ENCODE results near the gene RFPL1.

The RFPL1 gene

GRCh38 chr22:29443861-29444792, 5.7 kb downstream of the RFPL1 start:
- no peak for DNase-seq

- no peak for DNase-seq
Observed at GRCh38 chr22:29445508-29445907, 7.1 kb downstream of the RFPL1 start.

- DNase-seq = no peak
Observed at GRCh38 chr22:29447906-29448305, 9.5 kb downstream of the RFPL1 start.

- no peak for DNase-seq
Observed at GRCh38 chr22:29449296-29449875, 11.0 kb downstream of the RFPL1 start.

GRCh38 chr22:29450222-29450621, 11.8 kb downstream of the RFPL1 start:
- no peak for DNase-seq

GRCh38 chr22:29451863-29452262, 13.5 kb downstream of the RFPL1 start:
- no peak for DNase-seq

- DNase-seq = no peak
Observed at GRCh38 chr22:29454276-29454675, 15.9 kb downstream of the RFPL1 start.

- no peak for DNase-seq
Observed at GRCh38 chr22:29456211-29456671, 17.9 kb downstream of the RFPL1 start.

- DNase-seq = peak; percentile 81
Observed at GRCh38 chr22:29457730-29458129, 19.3 kb downstream of the RFPL1 start.

GRCh38 chr22:29458551-29458950, 20.2 kb downstream of the RFPL1 start:
- DNase-seq = no peak

- DNase-seq = no peak
Observed at GRCh38 chr22:29459773-29460172, 21.4 kb downstream of the RFPL1 start.

GRCh38 chr22:29461263-29461662, 22.9 kb downstream of the RFPL1 start:
- DNase-seq = no peak

- DNase-seq = no peak
Observed at GRCh38 chr22:29463629-29464028, 25.2 kb downstream of the RFPL1 start.

GRCh38 chr22:29464581-29464980, 26.2 kb downstream of the RFPL1 start:
- no peak for DNase-seq

GRCh38 chr22:29469755-29470154, 31.4 kb downstream of the RFPL1 start:
- no peak for DNase-seq

GRCh38 chr22:29470159-29470855, 31.9 kb downstream of the RFPL1 start:
- DNase-seq = peak; percentile 77

- no peak for DNase-seq
Observed at GRCh38 chr22:29473001-29473400, 34.6 kb downstream of the RFPL1 start.

GRCh38 chr22:29475550-29475949, 37.2 kb downstream of the RFPL1 start:
- DNase-seq = peak; percentile 94

GRCh38 chr22:29476116-29476515, 37.7 kb downstream of the RFPL1 start:
- no peak for DNase-seq

GRCh38 chr22:29477723-29478318, 39.4 kb downstream of the RFPL1 start:
- DNase-seq = no peak

- DNase-seq = no peak
Observed at GRCh38 chr22:29478326-29479276, 40.2 kb downstream of the RFPL1 start.
